HG03342 (cell line): ENCODE data around the gene NOC4L.
"Not testable (repeated sequence)": the region's sequence is repeated elsewhere in the genome, so short reads cannot be mapped to it uniquely, and the experiment has no call there.

Experiments
- ATAC-seq: cut with Tn5 transposase; IDR thresholded peaks from one replicate; pipeline ENCODE4 v1.9.1; 2021; ENCODE audit warnings: mild to moderate bottlenecking, moderate library complexity; ENCODE audit not compliant: unreplicated experiment

The NOC4L gene

GRCh38 chr12:132142679-132143335, 1.4 kb upstream of the NOC4L start:
- ATAC-seq, result no peak

GRCh38 chr12:132143336-132144071, 753 bp upstream of the NOC4L start:
- ATAC-seq, result peak; percentile 17

GRCh38 chr12:132144810-132145168, 532 bp downstream of the NOC4L start:
- ATAC-seq, result peak; percentile 10

- ATAC-seq, result no peak
Observed at GRCh38 chr12:132145334-132145733, 1.1 kb downstream of the NOC4L start.

- no peak for ATAC-seq
Observed at GRCh38 chr12:132146098-132146497, 1.8 kb downstream of the NOC4L start.

GRCh38 chr12:132146772-132147422, 2.6 kb downstream of the NOC4L start:
- ATAC-seq, result no peak

GRCh38 chr12:132147423-132148367, 3.4 kb downstream of the NOC4L start:
- no peak for ATAC-seq

- ATAC-seq, result no peak
Observed at GRCh38 chr12:132148368-132149045, 4.2 kb downstream of the NOC4L start.

- not testable (repeated sequence) for ATAC-seq
Observed at GRCh38 chr12:132149526-132149925, 5.3 kb downstream of the NOC4L start.

- no peak for ATAC-seq
Observed at GRCh38 chr12:132150780-132151144, 6.5 kb downstream of the NOC4L start.

GRCh38 chr12:132151145-132151765, 7.0 kb downstream of the NOC4L start:
- ATAC-seq, result no peak

GRCh38 chr12:132151766-132152410, 7.6 kb downstream of the NOC4L start:
- ATAC-seq, result no peak

GRCh38 chr12:132152411-132152821, 8.2 kb downstream of the NOC4L start:
- ATAC-seq, result no peak

GRCh38 chr12:132152953-132153352, 8.7 kb downstream of the NOC4L start:
- ATAC-seq, result no peak

- ATAC-seq, result peak; percentile 81
Observed at GRCh38 chr12:132153501-132154340, 9.5 kb downstream of the NOC4L start.

- peak; percentile 12 for ATAC-seq
Observed at GRCh38 chr12:132154341-132154761, 10.1 kb downstream of the NOC4L start.

GRCh38 chr12:132154941-132155770, 10.9 kb downstream of the NOC4L start:
- no peak for ATAC-seq
